CD14-positive monocyte (primary cell): ENCODE measurements around the gene KIRREL3. TPM values are rescaled to one million over a fixed set of nuclear protein-coding genes. Genes with fewer than 3 reads are reported as not detected.

Experiments used
- DNase-seq, 3 donors: peaks; one replicate each; pipeline ENCODE4 v3.0.0-alpha.2; 2011 to 2022
- H2AFZ ChIP-seq: 2 replicates; pipeline ENCODE4 v1.6.0; 2012; ENCODE audit warnings: mild to moderate bottlenecking, low read depth, low read length, inconsistent platforms; ENCODE audit not compliant: insufficient read depth, poor library complexity, severe bottlenecking
- H3K27ac ChIP-seq, 2 donors: 1 replicate in 1 of 2; 2 replicates in 1 of 2; pipeline ENCODE4 v1.5.1; 2012 to 2013; ENCODE audit warnings: low read length in 2 of 2, control low read depth in 1 of 2, inconsistent platforms in 1 of 2, low read depth in 1 of 2, mild to moderate bottlenecking in 1 of 2
- H3K27me3 ChIP-seq, 2 donors: one replicate each; pipeline versions ENCODE4 v1.6.0 to v1.6.1; 2011 to 2013; ENCODE audit warnings: low read length in 2 of 2; ENCODE audit not compliant: control insufficient read depth in 2 of 2, insufficient read depth in 2 of 2
- H3K36me3 ChIP-seq, 2 donors: replicated peaks in 1 of 2; 1 replicate in 1 of 2; 2 replicates in 1 of 2; pipeline versions ENCODE4 v1.5.1 to v1.6.1; 2012 to 2013; ENCODE audit warnings: low read length in 2 of 2, control low read depth in 1 of 2, inconsistent platforms in 1 of 2, mild to moderate bottlenecking in 1 of 2; ENCODE audit not compliant: insufficient read depth in 2 of 2, control insufficient read depth in 1 of 2
- H3K4me1 ChIP-seq, 2 donors: 1 replicate in 1 of 2; 2 replicates in 1 of 2; pipeline versions ENCODE4 v1.5.1 to v1.6.1; 2012 to 2013; ENCODE audit warnings: low read length in 2 of 2, control low read depth in 1 of 2, inconsistent platforms in 1 of 2, mild to moderate bottlenecking in 1 of 2, moderate library complexity in 1 of 2; ENCODE audit not compliant: insufficient read depth in 2 of 2, control insufficient read depth in 1 of 2
- H3K4me2 ChIP-seq: replicated peaks from 2 replicates; pipeline ENCODE3; 2012; ENCODE audit warnings: low read length, moderate library complexity, mild to moderate bottlenecking; ENCODE audit not compliant: poor library complexity, severe bottlenecking; ENCODE audit errors: extremely low read depth
- H3K4me3 ChIP-seq, 3 experiments: fragments of 200-600 bp in 1 of 3; sonication (generic) in 1 of 3; replicated peaks in 1 of 3; 1 replicate in 2 of 3; 2 replicates in 1 of 3; pipeline ENCODE4 v1.5.1; 2011 to 2013; ENCODE audit warnings: low read length in 3 of 3, mild to moderate bottlenecking in 3 of 3, control low read depth in 2 of 3, low read depth in 2 of 3, inconsistent platforms in 1 of 3, moderate library complexity in 1 of 3
- H3K79me2 ChIP-seq: 2 replicates; pipeline ENCODE4 v1.6.0; 2012; ENCODE audit warnings: mild to moderate bottlenecking, control low read depth, inconsistent platforms, low read length, moderate library complexity; ENCODE audit not compliant: insufficient read depth
- H3K9ac ChIP-seq: 2 replicates; pipeline ENCODE4 v1.6.0; 2017; ENCODE audit warnings: low read length, mild to moderate bottlenecking; ENCODE audit not compliant: insufficient read depth, poor library complexity, severe bottlenecking
- H3K9me3 ChIP-seq, 2 donors: replicated peaks in 1 of 2; 1 replicate in 1 of 2; 2 replicates in 1 of 2; pipeline versions ENCODE4 v1.5.1 to v1.6.1; 2012 to 2013; ENCODE audit warnings: low read length in 2 of 2, control low read depth in 1 of 2; ENCODE audit not compliant: control insufficient read depth in 1 of 2, insufficient read depth in 1 of 2
- H4K20me1 ChIP-seq: 2 replicates; pipeline ENCODE4 v1.6.0; 2012; ENCODE audit warnings: mild to moderate bottlenecking, low read length, control low read depth, moderate library complexity; ENCODE audit not compliant: insufficient read depth
- H3K27ac Mint-ChIP-seq, 7 donors: one replicate each; pipeline ENCODE4 v1.8.0; 2020; ENCODE audit warnings: mild to moderate bottlenecking in 7 of 7, mixed read lengths in 7 of 7, moderate library complexity in 6 of 7, inconsistent platforms in 2 of 7
- H3K27me3 Mint-ChIP-seq, 3 donors: one replicate each; pipeline ENCODE4 v1.8.0; 2021 to 2022; ENCODE audit warnings: low read depth in 3 of 3, mild to moderate bottlenecking in 3 of 3, mixed read lengths in 3 of 3, moderate library complexity in 3 of 3, inconsistent platforms in 1 of 3
- H3K36me3 Mint-ChIP-seq, 2 donors: one replicate each; pipeline ENCODE4 v1.8.0; 2020; ENCODE audit warnings: mixed read lengths in 2 of 2, inconsistent platforms in 1 of 2, mild to moderate bottlenecking in 1 of 2
- H3K4me1 Mint-ChIP-seq: one replicate; pipeline ENCODE4 v1.8.0; 2020; ENCODE audit warnings: mild to moderate bottlenecking, mixed read lengths
- H3K4me3 Mint-ChIP-seq, 2 donors: one replicate each; pipeline ENCODE4 v1.8.0; 2020; ENCODE audit warnings: mild to moderate bottlenecking in 2 of 2, mixed read lengths in 2 of 2, moderate library complexity in 1 of 2
- H3K9me3 Mint-ChIP-seq, 7 donors: one replicate each; pipeline ENCODE4 v1.8.0; 2020 to 2022; ENCODE audit warnings: mixed read lengths in 7 of 7, mild to moderate bottlenecking in 6 of 7, moderate library complexity in 6 of 7, inconsistent platforms in 2 of 7
- CTCF ChIP-seq: fragments of 200-600 bp; IDR thresholded peaks from one replicate; pipeline ENCODE4 v1.8.0; 2022; ENCODE audit warnings: antibody characterized with exemption, mild to moderate bottlenecking
- WGBS: methylation state at CpG from one replicate; pipeline ENCODE4 v1.1.5; 2013; ENCODE audit warnings: missing lambda C conversion rate; ENCODE audit not compliant: insufficient coverage; 5-methylcytosine and 5-hydroxymethylcytosine counted together
- intact Hi-C, 2 donors: fragments of 100-400 bp; cut with micrococcal nuclease; formaldehyde crosslinking; loops; one replicate each; pipeline versions ENCODE4 v1.15.0 to v1.15.1; 2023
- polyA plus RNA-seq, 3 donors: library from polyadenylated mRNA; depleted of rRNA in 1 of 3; unstranded in 2 of 3; stranded (reverse) in 1 of 3; fragments of 300-500 nt in 2 of 3; fragments of >200 nt in 1 of 3; fragmentation: Illumina TruSeq in 2 of 3; gene quantifications; 1 replicate in 2 of 3; 2 replicates in 1 of 3; pipeline ENCODE4 v1.2.3, GENCODE V29; 2012 to 2021

KIRREL3 gene
- polyA plus RNA-seq, 3 donors: not detected

- Histone ChIP-seq H3K36me3 (no peaks in the 10 kb centered on the region), H3K9me3 (no peaks in the 10 kb centered on the region), H3K27ac (no peak overlapping the region), H4K20me1 (no peaks in the 10 kb centered on the region), H3K27me3 (no peaks in the 10 kb centered on the region), H3K79me2 (no peaks in the 10 kb centered on the region), H3K4me3 (no peak overlapping the region), H2AFZ (no peak overlapping the region), H3K9ac (no peak overlapping the region), H3K4me2 (no peak overlapping the region), H3K4me1 (no peaks in the 10 kb centered on the region)
- Mint-ChIP-seq H3K4me1 (no peaks in the 10 kb centered on the region), H3K27ac (no peak overlapping the region), H3K36me3 (no peaks in the 10 kb centered on the region), H3K27me3 (peaks cover 6 to 7% (median 6%) of the 10 kb centered on the region in 3 donors), H3K9me3 (peaks cover 0 to 1% (median 0%) of the 10 kb centered on the region in 7 donors), H3K4me3 (no peak overlapping the region)
- no peak for TF ChIP-seq CTCF
- intact Hi-C loops: no loop called here
- 100% methylated on average over 1 of the region's 3 CpGs for WGBS
- no peak for DNase-seq
These were observed 370.1 kb downstream of the KIRREL3 start for GRCh38 chr11:126630488-126630887.

- Mint-ChIP-seq H3K36me3 (no peaks in the 10 kb centered on the region), H3K4me1 (no peaks in the 10 kb centered on the region), H3K27me3 (peaks cover 6 to 14% (median 7%) of the 10 kb centered on the region in 3 donors), H3K27ac (no peak overlapping the region), H3K4me3 (no peak overlapping the region), H3K9me3 (peaks cover 0 to 1% (median 0%) of the 10 kb centered on the region in 7 donors)
- WGBS: 85% methylated on average over 13 of the region's 13 CpGs
- H3K4me1 ChIP-seq: no peaks in the 10 kb centered on the region
- H3K79me2 ChIP-seq: no peaks in the 10 kb centered on the region
- no peak overlapping the region for H3K4me2 ChIP-seq
- no peaks in the 10 kb centered on the region for H3K27me3 ChIP-seq
- TF ChIP-seq CTCF: no peak
- no peak overlapping the region for H3K27ac ChIP-seq
- H3K9me3 ChIP-seq: no peaks in the 10 kb centered on the region
- DNase-seq: no peak
- intact Hi-C loops: no loop called here
- H3K36me3 ChIP-seq: no peaks in the 10 kb centered on the region
- no peak overlapping the region for H2AFZ ChIP-seq
- H4K20me1 ChIP-seq: no peaks in the 10 kb centered on the region
- no peak overlapping the region for H3K9ac ChIP-seq
- no peak overlapping the region for H3K4me3 ChIP-seq
These were observed 371.6 kb downstream of the KIRREL3 start for GRCh38 chr11:126628790-126629621.
